Gastroesophageal sphincter (tissue), 4 donors: ENCODE results near the gene EXOSC3. TPM values are rescaled to one million over a fixed set of nuclear protein-coding genes. Genes with fewer than 3 reads are reported as not detected.
"Not testable (repeated sequence)": the region's sequence is repeated elsewhere in the genome, so short reads cannot be mapped to it uniquely, and the experiment has no call there.

Experiments used
- ATAC-seq: fragments of 150-250 bp; one replicate; pipeline ENCODE4 v1.9.1; 2016; ENCODE audit warnings: mild to moderate bottlenecking, moderate library complexity
- H3K27ac ChIP-seq, 4 donors: fragments of 200-600 bp; sonication (generic) in 3 of 4; 1 replicate in 3 of 4; 2 replicates in 1 of 4; pipeline ENCODE4 v1.5.1; 2016 to 2019
- H3K27me3 ChIP-seq: fragments of 200-600 bp; sonication (generic); one replicate; pipeline ENCODE4 v1.5.1; 2019
- H3K36me3 ChIP-seq, 2 donors: fragments of 200-600 bp; sonication (generic); one replicate each; pipeline ENCODE4 v1.5.1; 2019; ENCODE audit warnings: control low read depth in 1 of 2
- H3K4me1 ChIP-seq, 3 donors: fragments of 200-600 bp; sonication (generic); 1 replicate in 2 of 3; 2 replicates in 1 of 3; pipeline ENCODE4 v1.5.1; 2016 to 2019; ENCODE audit warnings: control low read depth in 2 of 3
- H3K4me3 ChIP-seq, 2 donors: fragments of 200-600 bp; sonication (generic); one replicate each; pipeline ENCODE4 v1.5.1; 2019; ENCODE audit warnings: mild to moderate bottlenecking in 1 of 2, moderate library complexity in 1 of 2
- H3K9me3 ChIP-seq, 3 donors: fragments of 200-600 bp; sonication (generic); one replicate each; pipeline ENCODE4 v1.5.1; 2017 to 2019; ENCODE audit warnings: control low read depth in 2 of 3
- CTCF ChIP-seq, 4 experiments: fragments of 200-600 bp in 2 of 4; fragments of 450-650 bp in 2 of 4; sonication (generic) in 1 of 4; IDR thresholded peaks; one replicate each; pipeline ENCODE4 v1.5.1; 2017 to 2019; ENCODE audit warnings: antibody characterized with exemption in 4 of 4, mild to moderate bottlenecking in 2 of 4, moderate library complexity in 2 of 4
- EP300 ChIP-seq: sonication (generic); formaldehyde crosslinking; IDR thresholded peaks from one replicate; pipeline ENCODE4 v1.6.1; 2017; ENCODE audit warnings: antibody characterized with exemption, mild to moderate bottlenecking
- POLR2A ChIP-seq, 2 donors: fragments of 450-650 bp; IDR thresholded peaks; one replicate each; pipeline ENCODE4 v1.6.1; 2017; ENCODE audit warnings: antibody characterized with exemption in 2 of 2, mild to moderate bottlenecking in 2 of 2, moderate library complexity in 1 of 2
- POLR2AphosphoS5 ChIP-seq: sonication (generic); formaldehyde crosslinking; IDR thresholded peaks from one replicate; pipeline ENCODE4 v1.6.1; 2017; ENCODE audit warnings: antibody characterized with exemption
- WGBS, 2 donors: methylation state at CpG; one replicate each; pipeline ENCODE4 v1.1.5; 2018; ENCODE audit warnings: low coverage in 1 of 2; 5-methylcytosine and 5-hydroxymethylcytosine counted together
- total RNA-seq, 4 donors: library from RNA; depleted of rRNA; stranded (reverse); fragments of >200 nt; gene quantifications; one replicate each; pipeline ENCODE4 v1.1.0, GENCODE V29; 2016

The EXOSC3 gene
- total RNA-seq, 4 donors from 2014 or later, result 31.0 to 73.3 (median 49.5) TPM

GRCh38 chr9:37752642-37753488, 32.0 kb downstream of the EXOSC3 start:
- no peak for ATAC-seq
- Histone ChIP-seq H3K9me3 (no peaks in the 10 kb centered on the region), H3K4me1 (peaks cover 0 to 21% (median 0%) of the 10 kb centered on the region in 3 donors), H3K27ac (peak overlapping the region in 3 of 4 donors; percentile 84 to 85 (median 84)), H3K36me3 (no peaks in the 10 kb centered on the region), H3K4me3 (peak overlapping the region; percentile 72 to 96), H3K27me3 (no peaks in the 10 kb centered on the region)
- 97% methylated on average over 6 to 21 of the region's 29 CpGs for WGBS, 2 donors
- TF ChIP-seq EP300, result no peak
- TF ChIP-seq POLR2AphosphoS5, result no peak
- TF ChIP-seq POLR2A (IDR thresholded peaks at IDR 0.05), result no peak
- no peak for TF ChIP-seq CTCF (IDR thresholded peaks at IDR 0.05)

- WGBS, 2 donors, result no CpG with 5 or more reads among the region's 13 CpGs
- not testable (repeated sequence) for H3K27me3 ChIP-seq, H3K4me3 ChIP-seq, H3K27ac ChIP-seq, ATAC-seq, H3K9me3 ChIP-seq, H3K36me3 ChIP-seq
- peaks cover 0 to 21% (median 0%) of the 10 kb centered on the region in 3 donors for H3K4me1 ChIP-seq
Observed at GRCh38 chr9:37752112-37752511, 32.8 kb downstream of the EXOSC3 start.

GRCh38 chr9:37751704-37752103, 33.2 kb downstream of the EXOSC3 start:
- not testable (repeated sequence) for H3K27ac ChIP-seq, ATAC-seq, H3K36me3 ChIP-seq, H3K27me3 ChIP-seq, H3K9me3 ChIP-seq, H3K4me3 ChIP-seq
- WGBS, 2 donors, result 93% methylated on average over 3 of the region's 30 CpGs; no CpG with 5 or more reads in 1 of the 2 donors
- H3K4me1 ChIP-seq, result peaks cover 0 to 21% (median 0%) of the 10 kb centered on the region in 3 donors

GRCh38 chr9:37751186-37751585, 33.7 kb downstream of the EXOSC3 start:
- TF ChIP-seq POLR2AphosphoS5, result no peak
- TF ChIP-seq EP300, result no peak
- TF ChIP-seq POLR2A (IDR thresholded peaks at IDR 0.05), result no peak
- Histone ChIP-seq H3K4me1 (peaks cover 0 to 21% (median 0%) of the 10 kb centered on the region in 3 donors), H3K27ac (no peak overlapping the region), H3K4me3 (no peak overlapping the region), H3K9me3 (no peaks in the 10 kb centered on the region), H3K36me3 (no peaks in the 10 kb centered on the region), H3K27me3 (no peaks in the 10 kb centered on the region)
- no peak for ATAC-seq
- 83 to 100% methylated on average over 1 to 4 of the region's 6 CpGs for WGBS, 2 donors

DNA sequence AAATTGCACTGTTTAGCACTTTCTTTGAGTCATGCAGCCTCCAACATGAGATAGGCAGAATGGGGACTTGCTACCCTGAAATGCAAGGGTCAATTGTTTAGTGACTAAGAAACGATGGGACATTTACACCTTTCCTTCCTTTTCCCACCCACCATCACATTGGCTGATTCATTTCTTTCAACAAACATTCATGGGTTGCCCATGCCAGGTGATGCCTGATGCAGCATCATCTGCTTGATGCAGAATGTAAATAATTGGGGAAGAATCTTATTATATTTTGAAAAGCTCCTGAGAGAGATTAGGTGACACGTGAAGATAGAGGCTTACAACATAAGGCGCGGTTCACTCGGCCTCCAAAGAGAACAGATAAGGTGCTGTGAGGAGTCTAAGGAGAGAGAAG, 35.7 kb downstream of the EXOSC3 start:
- no peak for ATAC-seq
- WGBS, 2 donors, result 58 to 62% methylated on average over 5 of the region's 5 CpGs
- Histone ChIP-seq H3K9me3 (no peaks in the 10 kb centered on the region), H3K4me1 (peaks cover 0 to 8% (median 0%) of the 10 kb centered on the region in 3 donors), H3K36me3 (no peaks in the 10 kb centered on the region), H3K27ac (no peak overlapping the region), H3K27me3 (no peaks in the 10 kb centered on the region), H3K4me3 (no peak overlapping the region)
- TF ChIP-seq CTCF (IDR thresholded peaks at IDR 0.05), result no peak
- no peak for TF ChIP-seq POLR2AphosphoS5
- TF ChIP-seq POLR2A (IDR thresholded peaks at IDR 0.05), result no peak
- TF ChIP-seq EP300, result no peak

DNA sequence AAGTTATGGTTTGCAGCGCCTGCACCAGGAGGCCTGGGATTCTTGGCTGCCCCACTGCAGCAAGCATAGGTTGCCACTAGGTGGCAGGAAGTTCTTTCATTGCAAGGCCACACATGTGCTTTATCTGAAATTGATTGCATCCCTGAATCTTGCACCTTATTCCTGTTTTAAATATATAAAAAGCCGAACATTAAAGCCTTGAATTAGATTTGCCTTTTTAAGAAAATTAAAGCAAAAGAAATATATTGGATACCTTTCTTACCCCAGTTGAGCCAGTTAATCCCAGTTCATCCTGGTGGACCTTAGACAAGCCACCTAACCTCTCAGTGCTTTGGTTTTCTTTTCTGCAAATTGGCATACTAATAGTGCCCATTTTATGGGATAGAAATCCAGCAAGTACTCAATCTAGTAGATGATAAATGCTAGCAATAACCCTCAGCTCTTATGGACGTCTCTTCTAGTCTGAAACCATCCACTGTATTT, 37.6 kb downstream of the EXOSC3 start:
- Histone ChIP-seq H3K9me3 (no peaks in the 10 kb centered on the region), H3K27me3 (no peaks in the 10 kb centered on the region), H3K27ac (no peak overlapping the region), H3K36me3 (no peaks in the 10 kb centered on the region), H3K4me3 (no peak overlapping the region), H3K4me1 (no peaks in the 10 kb centered on the region)
- peak in 3 of 4 experiments; percentile 71 to 83 (median 75) for TF ChIP-seq CTCF (IDR thresholded peaks at IDR 0.05)
- TF ChIP-seq POLR2AphosphoS5, result no peak
- WGBS, 2 donors, result 25 to 31% methylated on average over 3 of the region's 3 CpGs
- ATAC-seq, result peak; percentile 70
